ENCODE measurements around the gene AQP6.

DNA sequence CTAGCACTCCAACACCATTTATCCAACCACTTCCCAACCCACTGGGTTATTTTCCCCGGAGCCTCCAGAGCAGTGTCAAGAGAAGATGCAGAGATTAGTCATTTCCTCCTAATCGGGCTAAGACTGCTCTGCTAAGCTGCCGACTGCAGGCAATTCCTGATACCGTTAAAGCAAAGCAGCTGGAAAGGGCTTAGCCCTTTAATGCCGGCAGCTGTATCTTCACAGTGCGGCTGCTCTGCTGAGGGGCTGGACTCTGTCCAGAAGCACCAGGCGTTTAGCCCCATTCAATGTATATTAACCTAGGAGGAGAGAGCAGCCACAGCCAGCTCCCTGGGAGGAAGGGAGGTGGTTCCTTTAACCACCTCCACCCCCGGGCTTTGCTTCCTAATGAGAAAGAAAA, 11.1 kb downstream of the AQP6 start:
- TF ChIP-seq, protein P1, sequence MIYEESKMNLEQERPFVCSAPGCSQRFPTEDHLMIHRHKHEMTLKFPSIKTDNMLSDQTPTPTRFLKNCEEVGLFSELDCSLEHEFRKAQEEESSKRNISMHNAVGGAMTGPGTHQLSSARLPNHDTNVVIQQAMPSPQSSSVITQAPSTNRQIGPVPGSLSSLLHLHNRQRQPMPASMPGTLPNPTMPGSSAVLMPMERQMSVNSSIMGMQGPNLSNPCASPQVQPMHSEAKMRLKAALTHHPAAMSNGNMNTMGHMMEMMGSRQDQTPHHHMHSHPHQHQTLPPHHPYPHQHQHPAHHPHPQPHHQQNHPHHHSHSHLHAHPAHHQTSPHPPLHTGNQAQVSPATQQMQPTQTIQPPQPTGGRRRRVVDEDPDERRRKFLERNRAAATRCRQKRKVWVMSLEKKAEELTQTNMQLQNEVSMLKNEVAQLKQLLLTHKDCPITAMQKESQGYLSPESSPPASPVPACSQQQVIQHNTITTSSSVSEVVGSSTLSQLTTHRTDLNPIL (CRISPR knock-in tag; IDR thresholded peaks at IDR 0.05; ENCODE audit: low read depth): no peak
- no peak for TF ChIP-seq ZFP3 (CRISPR knock-in tag; IDR thresholded peaks at IDR 0.05)
- TF ChIP-seq, protein P2, sequence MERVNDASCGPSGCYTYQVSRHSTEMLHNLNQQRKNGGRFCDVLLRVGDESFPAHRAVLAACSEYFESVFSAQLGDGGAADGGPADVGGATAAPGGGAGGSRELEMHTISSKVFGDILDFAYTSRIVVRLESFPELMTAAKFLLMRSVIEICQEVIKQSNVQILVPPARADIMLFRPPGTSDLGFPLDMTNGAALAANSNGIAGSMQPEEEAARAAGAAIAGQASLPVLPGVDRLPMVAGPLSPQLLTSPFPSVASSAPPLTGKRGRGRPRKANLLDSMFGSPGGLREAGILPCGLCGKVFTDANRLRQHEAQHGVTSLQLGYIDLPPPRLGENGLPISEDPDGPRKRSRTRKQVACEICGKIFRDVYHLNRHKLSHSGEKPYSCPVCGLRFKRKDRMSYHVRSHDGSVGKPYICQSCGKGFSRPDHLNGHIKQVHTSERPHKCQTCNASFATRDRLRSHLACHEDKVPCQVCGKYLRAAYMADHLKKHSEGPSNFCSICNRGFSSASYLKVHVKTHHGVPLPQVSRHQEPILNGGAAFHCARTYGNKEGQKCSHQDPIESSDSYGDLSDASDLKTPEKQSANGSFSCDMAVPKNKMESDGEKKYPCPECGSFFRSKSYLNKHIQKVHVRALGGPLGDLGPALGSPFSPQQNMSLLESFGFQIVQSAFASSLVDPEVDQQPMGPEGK (CRISPR knock-in tag; IDR thresholded peaks at IDR 0.05; ENCODE audit: borderline replicate concordance): no peak
- TF ChIP-seq ARNTL (CRISPR knock-in tag; IDR thresholded peaks at IDR 0.05; ENCODE audit: borderline replicate concordance, low read depth): no peak
- no peak for TF ChIP-seq SNAI2 (CRISPR knock-in tag; IDR thresholded peaks at IDR 0.05)
- TF ChIP-seq TCF4 (CRISPR knock-in tag; IDR thresholded peaks at IDR 0.05; ENCODE audit: borderline replicate concordance): peak; percentile 42; the same call in 1 of the 2 replicates
- TF ChIP-seq ZFP30 (CRISPR knock-in tag; IDR thresholded peaks at IDR 0.05): no peak
- TF ChIP-seq ISL1 (CRISPR knock-in tag; IDR thresholded peaks at IDR 0.05): no peak
- peak; percentile 55; the same call in 1 of the 2 replicates for TF ChIP-seq ZNF70 (CRISPR knock-in tag; IDR thresholded peaks at IDR 0.05)
- TF ChIP-seq CSDC2 (CRISPR knock-in tag; IDR thresholded peaks at IDR 0.05): no peak
- TF ChIP-seq BACH2 (CRISPR knock-in tag; IDR thresholded peaks at IDR 0.05; ENCODE audit: borderline replicate concordance): no peak
